Measurements from ENCODE around the gene PRR36. TPM values are rescaled to one million over a fixed set of nuclear protein-coding genes. Genes with fewer than 3 reads are reported as not detected.
"Not testable (repeated sequence)": the region's sequence is repeated elsewhere in the genome, so short reads cannot be mapped to it uniquely, and the experiment has no call there.

The PRR36 gene
- polyA plus RNA-seq, 5 donors, result 6.5 to 16.9 (median 11.2) TPM

DNA sequence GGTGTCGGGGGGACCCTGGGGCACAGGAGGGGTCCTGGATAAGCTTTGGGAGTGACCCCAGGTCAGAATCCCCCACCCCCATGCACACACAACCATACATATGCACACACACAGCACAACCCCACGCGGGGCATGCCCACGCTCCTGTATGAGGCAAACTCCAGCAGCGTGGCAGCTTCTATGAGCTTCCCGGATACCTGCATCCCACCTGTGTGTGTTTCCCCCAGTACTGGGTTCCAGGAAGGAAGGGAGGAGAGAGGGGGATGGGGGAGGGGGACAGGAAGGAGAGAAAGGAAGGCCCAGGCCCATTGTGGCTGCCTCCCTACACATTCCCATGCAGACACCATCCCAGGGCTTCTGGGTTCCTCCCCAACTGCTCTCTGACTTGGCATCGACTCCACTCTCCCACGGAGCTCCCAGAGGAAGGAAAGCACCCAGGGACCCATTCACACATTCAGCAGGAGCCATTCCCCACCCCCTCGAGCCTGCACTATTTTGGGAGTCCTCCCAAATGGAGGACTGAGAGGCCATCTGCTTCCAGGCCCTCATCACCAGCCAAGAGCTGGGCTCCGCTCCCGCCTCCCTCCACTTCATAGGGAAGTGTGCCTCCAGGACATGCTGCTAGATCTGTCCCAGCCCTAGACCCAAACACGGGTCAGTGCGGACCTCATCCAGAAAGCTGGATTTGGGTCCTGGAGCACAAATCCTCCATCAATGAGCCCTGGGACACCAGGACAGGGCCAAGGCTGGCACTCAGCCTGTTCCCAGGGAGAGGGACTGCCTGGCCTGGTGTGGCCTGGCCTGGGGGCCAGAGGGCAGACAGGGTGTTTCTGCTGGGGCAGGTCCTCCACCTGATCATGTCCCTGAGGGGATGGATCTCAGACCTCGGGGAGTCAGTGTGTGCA, 13.2 kb downstream of the PRR36 start:
- DNase-seq, result no peak

DNA sequence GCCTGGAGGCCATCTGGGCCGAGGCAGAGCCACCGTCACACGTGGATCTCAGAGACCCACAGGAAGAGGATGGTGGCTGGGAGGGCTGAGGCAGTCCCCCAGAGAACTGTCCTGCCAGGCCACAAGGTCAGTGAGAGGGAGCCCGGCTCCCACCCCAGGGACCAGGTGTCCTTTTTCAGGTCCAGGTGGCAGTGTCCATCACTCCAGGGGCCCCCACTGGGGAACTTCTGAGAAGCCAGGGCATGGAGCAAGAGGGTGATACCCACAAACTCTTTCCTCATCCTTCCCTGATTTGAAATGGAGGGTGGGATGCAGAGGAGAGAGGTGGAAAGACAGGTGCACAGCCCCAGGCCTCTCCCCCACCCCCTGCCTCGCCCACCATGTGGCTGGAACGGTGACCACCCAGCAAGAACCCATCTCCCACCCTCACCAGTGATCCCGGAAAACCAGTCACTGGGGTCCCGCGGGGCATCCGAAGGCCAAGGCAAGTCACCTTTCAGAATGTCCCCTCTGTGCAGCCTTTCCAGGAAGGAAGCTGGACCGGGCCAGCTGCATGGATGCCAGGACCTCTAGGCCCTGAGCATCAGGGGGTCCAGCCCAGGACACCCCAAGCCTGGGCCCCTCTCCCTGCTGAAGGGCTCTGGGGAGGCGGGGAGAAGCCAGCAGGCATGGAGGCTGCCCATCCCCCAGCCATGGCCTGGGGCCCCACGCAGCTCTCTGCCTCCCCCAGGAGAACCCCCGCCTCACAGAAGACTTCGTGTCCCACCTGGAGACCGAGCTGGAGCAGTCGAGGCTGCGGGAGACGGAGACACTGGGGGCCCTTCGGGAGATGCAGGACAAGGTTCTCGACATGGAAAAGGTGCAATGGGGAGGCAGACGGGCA, 14.1 kb downstream of the PRR36 start:
- DNase-seq, result no peak

DNA sequence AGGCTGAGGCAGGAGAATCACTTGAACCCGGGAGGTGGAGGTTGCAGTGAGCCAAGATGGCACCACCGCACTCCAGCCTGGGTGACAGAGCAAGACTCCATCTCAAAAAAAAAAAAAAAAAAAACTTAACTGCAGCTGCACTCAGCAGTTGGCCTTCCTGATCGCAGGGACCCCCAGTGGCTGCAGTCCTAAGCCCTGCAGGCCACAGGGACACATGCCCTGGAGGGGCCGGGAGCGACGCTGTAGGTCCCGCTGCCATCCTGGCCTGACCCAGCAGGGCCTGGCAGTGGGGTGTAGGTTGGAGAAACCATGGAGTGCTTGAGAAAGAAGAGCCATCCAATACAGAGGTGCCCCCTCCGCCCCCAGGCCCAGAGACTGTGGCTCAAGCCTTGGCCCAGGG, 15.1 kb downstream of the PRR36 start:
- DNase-seq, result not testable (repeated sequence)

DNA sequence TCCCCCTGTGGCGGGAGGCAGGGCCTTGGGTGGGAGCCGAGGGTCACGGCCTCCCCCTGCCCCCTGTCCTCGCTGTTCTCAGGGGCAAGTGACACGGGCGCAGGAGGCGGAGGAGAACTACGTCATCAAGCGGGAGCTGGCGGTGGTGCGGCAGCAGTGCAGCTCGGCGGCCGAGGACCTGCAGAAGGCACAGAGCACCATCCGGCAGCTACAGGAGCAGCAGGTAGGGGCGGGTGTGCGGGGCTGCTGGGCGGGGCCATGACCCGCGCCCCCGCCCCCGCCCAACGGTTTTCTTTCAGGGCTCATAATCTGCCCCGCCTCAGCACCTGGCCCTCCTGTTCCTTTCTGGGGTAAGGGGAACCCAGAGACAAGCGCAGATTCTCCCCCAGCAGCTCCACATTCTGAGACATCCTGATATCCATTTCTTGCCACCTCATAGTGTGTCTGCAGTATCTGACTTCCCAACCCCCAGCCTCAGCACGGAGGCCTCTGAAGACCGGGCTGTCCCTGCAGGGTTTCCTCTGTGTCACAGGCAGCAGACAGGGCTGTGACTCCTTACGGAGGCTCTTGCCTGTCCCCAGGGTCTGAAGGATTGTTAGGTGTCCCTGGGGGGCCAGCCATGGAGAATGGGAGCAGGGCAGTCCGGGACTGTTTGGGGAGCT, 15.9 kb downstream of the PRR36 start:
- no peak for DNase-seq

DNA sequence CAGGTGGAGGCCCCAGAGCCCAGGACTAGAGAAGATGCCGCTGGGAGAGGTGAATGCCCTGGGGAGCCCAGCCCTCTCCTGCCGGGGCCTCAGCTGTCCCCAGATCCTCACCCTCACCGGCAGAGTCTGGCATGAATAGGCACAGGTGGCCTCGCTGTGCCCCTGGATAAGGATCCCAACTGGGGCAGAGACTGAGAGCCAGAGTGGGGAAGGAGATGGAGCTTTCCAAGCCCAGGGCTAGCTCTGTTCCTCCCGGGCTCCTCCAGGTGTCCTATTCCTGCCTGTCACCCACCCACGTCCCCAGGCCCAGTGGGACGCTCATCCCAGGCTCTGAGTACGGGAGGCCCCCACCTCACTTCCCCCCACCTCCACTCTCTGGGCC, 16.5 kb downstream of the PRR36 start:
- DNase-seq, result no peak

DNA sequence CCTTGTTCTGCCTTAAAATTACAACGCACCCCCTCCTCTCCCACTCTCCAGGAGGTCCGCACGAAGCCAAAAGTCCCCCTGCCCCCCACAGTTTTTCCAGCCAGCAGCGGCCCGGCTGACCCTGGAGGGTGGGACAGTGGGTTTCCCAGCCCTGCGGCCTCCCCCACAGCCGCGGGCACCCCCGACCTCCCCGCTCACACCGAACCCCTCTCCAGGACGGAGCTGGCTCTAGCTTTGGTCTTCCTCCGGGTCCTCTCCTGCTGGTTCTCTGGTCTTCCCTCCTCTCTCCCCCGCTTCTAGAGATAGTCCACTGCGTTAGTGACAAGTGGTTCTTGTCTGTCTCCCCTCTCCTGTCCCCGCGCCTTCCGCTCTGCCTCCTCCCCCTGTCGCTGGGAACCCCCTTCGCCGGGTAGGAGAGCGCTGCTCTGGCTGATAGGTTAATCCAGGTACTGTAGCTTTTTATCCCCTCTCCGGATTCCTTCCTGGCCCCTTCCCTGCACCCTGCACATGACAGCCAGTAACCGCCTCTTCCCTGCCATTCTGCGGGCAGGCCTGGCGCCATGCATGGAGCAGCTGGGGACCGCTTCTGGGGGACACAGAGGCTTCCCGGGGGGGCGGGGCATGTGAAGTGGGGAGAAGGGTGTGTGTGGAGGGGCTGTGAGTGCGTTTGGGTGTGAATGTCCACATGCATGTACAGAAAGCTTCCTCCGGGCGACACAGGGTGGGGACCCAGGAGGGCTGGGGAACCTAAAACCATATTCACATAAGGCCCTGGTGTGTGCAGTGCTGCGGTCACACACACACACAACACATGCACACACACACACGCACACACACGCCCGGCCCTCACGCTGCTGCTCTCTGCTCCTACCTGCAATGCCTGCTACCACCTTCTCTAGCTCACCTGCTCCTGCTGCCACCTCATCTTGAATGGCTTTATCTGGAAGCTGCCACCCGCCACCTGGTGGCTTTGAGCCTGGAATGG, 17.2 kb downstream of the PRR36 start:
- DNase-seq, result no peak

DNA sequence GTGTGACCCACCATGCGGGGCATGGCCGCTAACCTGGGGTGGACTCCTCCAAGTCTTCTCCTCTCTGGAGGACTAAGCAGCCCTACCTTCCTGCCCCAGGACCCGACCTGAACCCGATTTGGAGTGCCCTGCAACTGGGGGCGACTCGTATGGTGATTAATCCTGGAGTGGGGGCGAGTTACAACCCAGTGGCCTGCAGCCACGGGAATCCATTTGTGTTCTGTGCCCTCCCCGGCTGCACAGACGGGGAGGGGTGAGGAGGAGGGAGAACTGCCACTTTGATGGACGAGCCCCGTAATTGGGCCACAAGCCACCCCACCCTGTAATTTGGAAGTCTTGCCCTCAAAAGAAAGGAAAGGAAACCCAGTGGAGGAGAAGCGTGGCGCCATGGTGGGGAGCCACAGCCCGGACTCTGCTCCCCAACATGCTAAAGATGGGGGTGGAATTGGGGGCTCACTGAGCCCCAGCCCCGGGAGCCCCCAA, 18.0 kb downstream of the PRR36 start:
- no peak for DNase-seq

DNA sequence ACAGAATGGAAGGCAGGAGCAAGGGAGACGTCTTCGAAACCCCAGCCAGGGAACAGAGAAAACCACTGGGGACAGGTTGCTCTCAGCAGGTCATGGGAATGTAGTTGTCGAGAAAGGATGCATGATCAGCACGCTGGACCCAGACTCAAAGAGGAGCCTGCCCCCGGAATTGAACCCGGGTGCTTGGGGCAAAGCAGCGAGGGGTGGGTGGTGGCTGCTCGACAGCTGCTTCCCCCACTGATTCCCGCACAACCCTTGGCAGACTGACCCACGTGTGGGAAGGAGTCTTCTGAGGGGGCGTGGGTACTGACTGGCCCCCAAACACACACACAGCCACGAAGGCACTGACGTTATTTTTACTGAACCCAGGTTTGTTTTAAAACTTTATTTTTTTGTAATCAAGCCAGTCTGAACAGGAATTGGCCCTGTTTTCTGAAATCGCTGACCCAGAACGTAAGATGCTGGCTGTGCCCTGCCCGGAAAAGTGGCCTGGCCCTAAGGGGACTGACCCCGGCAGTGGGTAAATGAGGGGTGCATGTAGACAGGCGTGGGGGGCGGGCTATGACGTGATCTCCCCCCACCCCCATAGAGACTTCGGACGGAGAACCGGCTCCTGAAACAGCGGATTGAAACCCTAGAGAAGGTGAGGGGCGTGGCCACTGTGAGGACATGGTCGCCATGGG, 18.6 kb downstream of the PRR36 start:
- DNase-seq, result no peak

DNA sequence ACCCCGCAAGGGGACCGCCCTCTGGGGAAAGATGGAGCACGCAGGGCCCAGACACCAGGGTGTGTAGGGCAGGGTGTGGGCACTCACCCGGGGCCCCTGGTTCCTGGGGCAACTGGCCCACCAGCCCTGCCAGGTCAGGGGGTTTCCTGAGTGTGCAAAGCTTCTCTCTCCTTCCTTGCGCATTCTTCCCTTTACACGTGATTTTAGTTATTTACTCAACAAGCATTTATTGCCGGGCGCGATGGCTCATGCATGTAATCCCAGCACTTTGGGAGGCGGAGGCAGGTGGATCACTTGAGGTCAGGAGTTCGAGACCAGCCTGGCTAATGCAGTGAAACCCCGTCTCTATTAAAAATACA, 20.4 kb downstream of the PRR36 start:
- no peak for DNase-seq

DNA sequence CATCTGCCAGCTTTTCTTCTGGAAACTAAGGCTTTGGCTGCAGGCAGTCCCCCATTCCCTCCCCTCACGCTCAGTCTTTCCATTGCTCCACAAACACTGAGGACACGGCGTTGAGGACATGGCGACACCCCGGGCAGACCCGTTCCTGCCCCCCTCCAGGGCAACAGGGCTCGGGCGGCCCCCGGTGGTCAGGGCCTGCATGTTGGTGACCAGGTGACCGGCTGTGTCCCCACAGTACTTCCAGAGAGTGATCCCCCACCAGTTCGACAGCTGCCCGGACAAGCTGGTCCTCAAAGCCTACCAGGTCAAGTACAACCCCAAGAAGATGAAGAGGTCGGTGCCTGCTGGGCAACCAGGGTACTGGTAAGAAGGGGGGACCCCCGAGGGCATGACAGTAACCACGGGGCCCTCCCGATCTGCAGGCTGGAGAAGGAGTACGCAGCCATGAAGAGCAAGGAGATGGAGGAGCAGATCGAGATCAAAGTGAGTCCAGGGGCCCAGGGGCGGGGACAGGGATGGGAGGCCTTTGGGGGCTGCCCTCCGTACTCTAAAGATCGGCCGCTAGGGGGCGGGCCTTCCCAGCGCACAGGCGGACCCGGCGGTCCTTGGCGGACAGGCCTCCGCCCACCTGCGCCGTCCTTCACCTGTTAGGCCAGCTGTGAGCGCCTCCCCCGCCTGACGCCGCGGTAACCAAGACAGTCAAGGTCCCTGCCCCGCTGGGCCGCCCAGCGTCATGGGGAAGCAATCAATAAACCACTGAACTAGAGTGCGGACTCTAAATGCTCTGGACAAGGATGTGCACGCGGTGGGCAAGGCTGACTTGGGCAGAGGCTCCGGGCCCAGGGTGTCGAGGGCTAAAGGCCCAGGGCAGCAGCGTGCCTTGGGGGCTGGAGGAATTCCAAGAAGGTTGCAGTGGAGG, 21.1 kb downstream of the PRR36 start:
- peak in 1 of 2 donors; percentile 56 for DNase-seq

DNA sequence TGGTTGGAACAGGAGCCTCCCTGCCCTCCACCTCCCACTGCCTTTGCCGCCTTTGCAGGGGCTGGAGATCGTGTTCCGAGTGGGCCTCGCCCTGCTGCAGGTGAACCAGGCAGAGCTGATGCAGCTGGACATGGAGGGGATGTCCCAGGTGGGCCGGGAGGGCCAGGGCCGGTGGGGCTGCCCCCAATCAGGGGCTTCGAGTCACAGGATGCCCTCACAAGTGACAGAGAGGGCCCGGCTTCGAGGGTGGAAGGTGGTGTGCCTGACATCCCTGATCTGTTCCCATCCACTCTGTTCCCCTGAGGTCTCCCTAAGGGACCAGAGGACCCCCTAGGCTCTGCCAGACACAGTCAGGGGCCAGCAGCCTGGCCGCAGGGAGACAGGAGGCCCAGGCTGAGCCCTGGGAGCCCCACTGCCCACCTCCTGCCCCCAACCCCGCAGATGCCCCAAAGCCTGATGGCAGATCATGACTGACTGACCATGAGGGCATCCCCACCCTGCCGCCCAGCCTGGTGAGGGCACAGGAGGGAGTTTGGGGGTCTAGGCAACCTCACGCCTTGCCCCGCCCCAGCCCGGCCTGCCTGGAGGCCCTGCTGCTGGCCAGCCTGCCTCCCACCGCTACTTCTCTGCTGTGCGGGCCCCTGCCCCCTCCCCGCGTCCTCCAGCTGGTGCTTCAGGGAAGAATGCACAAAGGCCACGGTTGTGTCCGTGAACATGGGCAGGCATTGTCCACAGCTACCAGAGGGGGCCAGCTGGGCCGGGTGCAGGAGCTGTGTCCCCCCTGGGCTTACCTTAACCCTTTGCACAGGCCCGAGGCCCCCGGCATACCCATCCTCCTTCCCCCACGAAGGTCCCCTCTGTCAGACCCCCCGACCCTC, 22.3 kb downstream of the PRR36 start:
- DNase-seq, result no peak

DNA sequence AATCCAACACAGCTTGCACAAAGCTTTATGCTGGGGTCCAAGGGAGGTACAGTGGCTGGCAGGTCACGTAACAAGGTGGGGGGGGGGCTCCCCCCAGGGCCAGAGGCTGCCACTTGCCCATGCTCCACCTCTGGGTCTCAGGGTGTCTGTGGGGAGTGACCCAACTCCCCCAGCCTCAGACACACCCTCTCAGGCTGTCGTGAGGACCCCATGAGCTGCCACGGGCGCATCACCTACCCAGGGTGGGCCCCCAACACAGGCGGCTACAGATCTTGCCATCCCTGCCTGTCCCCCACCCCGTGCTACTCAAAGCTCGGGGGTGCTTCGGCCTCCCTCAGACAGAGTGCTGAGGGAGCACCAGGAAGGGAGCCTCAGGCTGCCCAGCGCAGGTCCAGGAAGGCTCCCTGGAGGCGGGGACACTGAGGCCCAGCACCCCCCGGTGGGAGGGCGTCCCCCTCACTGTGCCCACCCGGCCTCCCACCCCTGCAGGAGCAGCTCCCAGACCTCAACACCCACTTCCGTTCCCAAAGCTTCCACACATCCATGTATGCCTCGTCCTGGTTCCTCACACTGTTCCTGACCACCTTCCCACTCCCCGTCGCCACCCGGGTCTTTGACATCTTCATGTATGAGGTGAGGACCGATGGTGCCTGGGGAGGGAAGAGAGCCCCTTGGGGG, 23.1 kb downstream of the PRR36 start:
- no peak for DNase-seq

DNA sequence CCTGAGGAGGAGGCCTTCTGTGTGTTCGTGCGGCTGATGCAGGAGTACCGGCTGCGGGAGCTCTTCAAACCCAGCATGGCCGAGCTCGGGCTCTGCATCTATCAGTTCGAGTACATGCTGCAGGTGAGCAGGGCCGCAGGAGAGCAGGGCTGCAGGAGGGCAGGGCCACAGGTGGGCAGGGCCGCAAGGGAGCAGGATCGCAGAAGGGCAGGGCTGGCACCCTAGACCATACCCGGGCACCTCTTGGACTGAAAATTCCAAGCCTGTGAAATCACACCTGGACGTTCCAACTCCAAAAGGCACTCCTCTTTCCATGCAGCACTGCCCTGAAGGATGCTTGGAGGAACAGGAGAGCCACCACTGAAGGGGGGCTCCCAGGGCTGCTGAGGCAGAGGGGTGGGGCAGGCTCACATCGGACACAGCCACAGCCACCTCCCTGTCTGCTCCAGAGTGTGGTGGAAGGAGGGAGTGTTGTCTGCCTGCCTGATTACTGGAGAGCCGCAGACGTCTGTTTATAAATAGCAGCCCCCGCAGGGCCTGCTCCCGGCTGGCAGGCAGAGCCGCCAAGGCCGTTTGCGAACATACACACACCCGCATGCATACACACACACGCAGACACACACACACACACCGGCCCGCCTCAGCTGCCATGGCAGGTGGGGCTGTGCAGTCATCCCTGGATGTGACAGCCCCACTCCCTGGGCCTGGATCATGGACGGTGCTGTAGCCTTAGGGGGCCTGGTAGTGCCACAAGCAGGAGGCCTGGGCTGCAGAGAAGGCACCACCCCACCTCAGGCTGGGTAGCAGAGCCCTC, 24.0 kb downstream of the PRR36 start:
- no peak for DNase-seq

DNA sequence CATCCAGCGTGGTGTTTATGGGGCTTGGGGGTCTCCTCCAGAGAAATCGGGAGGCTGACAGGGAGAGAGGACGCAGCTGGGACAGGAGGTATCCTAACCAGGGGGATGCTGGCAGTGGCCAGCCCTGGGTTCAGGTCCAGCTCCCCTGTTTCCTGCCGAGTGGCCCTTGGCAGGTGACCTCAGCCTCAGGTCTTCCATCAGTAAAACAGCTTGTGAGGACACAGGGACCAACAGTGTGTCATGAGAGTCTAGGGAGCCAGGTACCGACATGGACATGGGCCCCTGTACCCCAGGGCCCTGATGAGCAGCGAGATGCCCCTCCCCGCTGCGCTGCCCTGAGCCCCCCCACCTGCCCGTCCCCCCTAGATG, 24.6 kb downstream of the PRR36 start:
- no peak for DNase-seq

DNA sequence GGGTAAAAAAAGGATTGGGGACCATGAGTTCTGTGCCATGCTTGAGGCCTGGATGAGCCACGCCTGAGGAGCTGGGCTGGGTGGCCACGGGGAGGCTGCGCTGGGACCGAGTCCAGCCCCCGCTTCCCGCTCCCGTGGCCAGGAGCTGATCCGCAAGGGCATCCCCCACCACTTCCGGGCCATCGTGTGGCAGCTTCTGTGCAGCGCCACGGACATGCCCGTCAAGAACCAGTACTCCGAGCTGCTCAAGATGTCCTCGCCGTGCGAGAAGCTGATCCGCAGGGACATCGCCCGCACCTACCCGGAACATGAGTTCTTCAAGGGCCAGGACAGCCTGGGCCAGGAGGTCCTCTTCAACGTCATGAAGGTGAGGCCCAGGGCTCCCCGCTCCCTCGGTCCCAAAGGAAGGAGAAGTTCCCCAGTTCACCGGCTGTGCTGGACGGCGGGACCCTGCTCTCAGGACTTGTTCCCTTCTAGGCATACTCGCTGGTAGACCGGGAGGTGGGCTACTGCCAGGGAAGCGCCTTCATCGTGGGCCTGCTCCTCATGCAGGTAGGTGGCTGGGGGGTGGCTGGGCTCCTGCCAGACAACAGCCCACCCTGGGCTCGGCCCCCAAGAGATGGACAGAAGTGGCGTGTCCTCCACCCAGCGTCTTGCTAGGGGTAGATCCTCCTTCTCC, 25.3 kb downstream of the PRR36 start:
- DNase-seq, result no peak

DNA sequence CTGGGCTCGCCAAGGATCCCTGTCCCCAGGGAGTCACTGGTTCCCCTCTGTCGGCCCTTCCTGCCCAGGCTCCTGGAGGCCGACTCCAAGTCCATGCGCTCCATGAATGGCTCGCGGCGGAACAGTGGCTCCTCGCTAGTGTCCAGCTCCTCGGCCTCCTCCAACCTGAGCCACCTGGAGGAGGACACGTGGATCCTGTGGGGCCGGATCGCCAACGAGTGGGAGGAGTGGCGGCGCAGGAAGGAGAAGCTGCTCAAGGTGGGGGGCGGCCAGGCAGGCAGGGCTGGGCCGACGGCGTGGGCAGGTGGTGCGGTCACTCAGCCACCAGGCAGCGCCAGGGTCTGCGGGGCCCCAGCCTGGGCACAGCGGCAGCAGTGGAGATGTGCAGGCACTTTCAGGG, 26.5 kb downstream of the PRR36 start:
- DNase-seq, result no peak

Data from right lung (tissue), 5 donors.